HepG2 (cell line): ENCODE measurements around the gene RPL23. TPM values are rescaled to one million over a fixed set of nuclear protein-coding genes. Genes with fewer than 3 reads are reported as not detected.

ENCODE experiments used
- CAMTA2 ChIP-seq: sonication (generic); formaldehyde crosslinking; IDR thresholded peaks from 2 replicates; pipeline ENCODE4 v1.4.0; 2020; ENCODE audit warnings: mild to moderate bottlenecking, missing genetic modification reagents, borderline replicate concordance
- EHMT2 ChIP-seq: fragments of 200-600 bp; sonication (generic); IDR thresholded peaks from 2 replicates; pipeline ENCODE4 v1.7.0; 2017; ENCODE audit warnings: antibody characterized with exemption, low read depth, low read length, borderline replicate concordance
- ELF3 ChIP-seq: IDR thresholded peaks from 2 replicates; pipeline ENCODE4 v1.6.1; 2016; ENCODE audit warnings: missing genetic modification reagents, missing compliant biosample characterization
- FOSL2 ChIP-seq: sonication (generic); formaldehyde crosslinking; IDR thresholded peaks from 2 replicates; pipeline ENCODE4 v1.4.0; 2020; ENCODE audit warnings: missing genetic modification reagents
- HNF4G ChIP-seq, 2 experiments: sonication (generic) in 1 of 2; formaldehyde crosslinking in 1 of 2; IDR thresholded peaks; 2 replicates each; pipeline versions ENCODE4 v1.4.0 to v1.6.1; 2011 to 2020; ENCODE audit warnings: borderline replicate concordance in 2 of 2, low read depth in 2 of 2, mild to moderate bottlenecking in 2 of 2, low read length in 1 of 2, missing genetic modification reagents in 1 of 2, moderate library complexity in 1 of 2
- KAT8 ChIP-seq: IDR thresholded peaks from 2 replicates; pipeline ENCODE4 v1.6.1; 2016; ENCODE audit warnings: missing genetic modification reagents, missing compliant biosample characterization
- MAFG ChIP-seq: sonication (generic); formaldehyde crosslinking; IDR thresholded peaks from 2 replicates; pipeline ENCODE4 v1.5.1; 2020; ENCODE audit warnings: mild to moderate bottlenecking, missing genetic modification reagents
- MTA1 ChIP-seq: sonication (generic); formaldehyde crosslinking; IDR thresholded peaks from 2 replicates; pipeline ENCODE4 v1.4.0; 2020; ENCODE audit warnings: missing genetic modification reagents, mild to moderate bottlenecking, borderline replicate concordance
- PAXIP1 ChIP-seq: sonication (generic); formaldehyde crosslinking; conservative IDR thresholded peaks from 2 replicates; pipeline ENCODE4 v1.4.0; 2020; ENCODE audit warnings: mild to moderate bottlenecking, missing genetic modification reagents, moderate library complexity
- POLR2G ChIP-seq: fragments of 200-400 bp; formaldehyde crosslinking; IDR thresholded peaks from 2 replicates; pipeline ENCODE4 v1.6.1; 2018; ENCODE audit warnings: mild to moderate bottlenecking, low read depth, low read length, moderate library complexity
- RFX1 ChIP-seq: fragments of 450-650 bp; IDR thresholded peaks from 2 replicates; pipeline ENCODE4 v1.6.1; 2017
- TFDP2 ChIP-seq: sonication (generic); formaldehyde crosslinking; IDR thresholded peaks from 2 replicates; pipeline ENCODE4 v1.4.0; 2020; ENCODE audit warnings: missing genetic modification reagents
- UBTF ChIP-seq: sonication (generic); formaldehyde crosslinking; IDR thresholded peaks from 2 replicates; pipeline ENCODE4 v1.4.0; 2020; ENCODE audit warnings: mild to moderate bottlenecking, missing genetic modification reagents
- ZIK1 ChIP-seq: sonication (generic); formaldehyde crosslinking; IDR thresholded peaks from 2 replicates; pipeline ENCODE4 v1.5.0; 2020; ENCODE audit warnings: mild to moderate bottlenecking, low read depth, missing genetic modification reagents, borderline replicate concordance
- ZNF276 ChIP-seq: sonication (generic); formaldehyde crosslinking; IDR thresholded peaks from 2 replicates; pipeline ENCODE4 v1.4.0; 2020; ENCODE audit warnings: mild to moderate bottlenecking, low read depth, missing genetic modification reagents
- ZNF44 ChIP-seq: sonication (generic); formaldehyde crosslinking; IDR thresholded peaks from 2 replicates; pipeline ENCODE4 v1.5.1; 2020; ENCODE audit warnings: mild to moderate bottlenecking, missing genetic modification reagents
- ZNF709 ChIP-seq: sonication (generic); formaldehyde crosslinking; IDR thresholded peaks from 2 replicates; pipeline ENCODE4 v1.5.0; 2020; ENCODE audit warnings: mild to moderate bottlenecking, missing genetic modification reagents
- ZSCAN29 ChIP-seq: sonication (generic); formaldehyde crosslinking; conservative IDR thresholded peaks from 2 replicates; pipeline ENCODE4 v1.4.0; 2020; ENCODE audit warnings: mild to moderate bottlenecking, missing genetic modification reagents
- polyA plus RNA-seq, 8 experiments: library from polyadenylated mRNA; depleted of rRNA in 3 of 8; stranded (reverse) in 7 of 8; unstranded in 1 of 8; fragments of >200 nt; fragmentation: Illumina TruSeq in 4 of 8; extraction: Trizol in 4 of 8; gene quantifications; 2 replicates each; pipeline versions ENCODE4 v1.2.1 to v1.2.3, GENCODE V29; 2011 to 2016; ENCODE audit warnings: low read depth in 4 of 8, missing spikeins in 1 of 8, mixed read lengths in 1 of 8; ENCODE audit not compliant: insufficient read depth in 1 of 8
- total RNA-seq, 5 experiments: library from RNA; depleted of rRNA; stranded (reverse); fragments of >200 nt; fragmentation: Illumina TruSeq; extraction: Trizol; gene quantifications; 2 replicates each; pipeline ENCODE4 v1.2.3, GENCODE V29; 2016; ENCODE audit warnings: low read depth in 1 of 5

RPL23 gene
- total and polyA plus RNA-seq, 2 of the 13 experiments (the other 11 are each of a cell fraction or from before 2014, with no cell fraction given), result 2,790 to 4,860 TPM

- TF ChIP-seq ZNF276 (CRISPR knock-in tag) (no peak), UBTF (0 out of 2 replicates have a peak, but pooled peaks have one; percentile 13), ZNF709 (CRISPR knock-in tag) (no peak), POLR2G (peak; percentile 27; the same call in 1 of the 2 replicates), FOSL2 (CRISPR knock-in tag) (peak; percentile 31; the same call in 1 of the 2 replicates), HNF4G (IDR thresholded peaks at IDR 0.05; ENCODE audit: borderline replicate concordance, low read depth, low read length) (peak; percentile 61; the same call in 1 of the 2 replicates), HNF4G (CRISPR knock-in tag; IDR thresholded peaks at IDR 0.05; ENCODE audit: borderline replicate concordance, low read depth) (0 out of 2 replicates have a peak, but pooled peaks have one; percentile 17), ZIK1 (no peak), KAT8 (CRISPR knock-in tag) (peak; percentile 0; the same call in 1 of the 2 replicates), MTA1 (CRISPR knock-in tag) (no peak), EHMT2 (no peak), ZNF44 (CRISPR knock-in tag) (peak; percentile 28; the same call in 1 of the 2 replicates), TFDP2 (peak; percentile 15; the same call in 1 of the 2 replicates), ZSCAN29 (CRISPR knock-in tag) (peak; percentile 52; the same call in 1 of the 2 replicates), PAXIP1 (CRISPR knock-in tag) (peak; percentile 40; the same call in 1 of the 2 replicates), MAFG (CRISPR knock-in tag) (no peak), ELF3 (no peak; the same call in 1 of the 2 replicates), RFX1 (no peak), CAMTA2 (CRISPR knock-in tag) (no peak)
Observed at GRCh38 chr17:38867968-38868816, 14.7 kb upstream of the RPL23 start (continued).
